OCI-M1 (cell line): ENCODE data around the gene HJURP.

Experiments
- DNase-seq: peaks from one replicate; lab custom pipeline; 2025; lab: John Stamatoyannopoulos, UW

The HJURP gene

GRCh38 chr2:233831011-233831721 is 23.2 kb downstream of the HJURP start:
- no peak for DNase-seq

DNA sequence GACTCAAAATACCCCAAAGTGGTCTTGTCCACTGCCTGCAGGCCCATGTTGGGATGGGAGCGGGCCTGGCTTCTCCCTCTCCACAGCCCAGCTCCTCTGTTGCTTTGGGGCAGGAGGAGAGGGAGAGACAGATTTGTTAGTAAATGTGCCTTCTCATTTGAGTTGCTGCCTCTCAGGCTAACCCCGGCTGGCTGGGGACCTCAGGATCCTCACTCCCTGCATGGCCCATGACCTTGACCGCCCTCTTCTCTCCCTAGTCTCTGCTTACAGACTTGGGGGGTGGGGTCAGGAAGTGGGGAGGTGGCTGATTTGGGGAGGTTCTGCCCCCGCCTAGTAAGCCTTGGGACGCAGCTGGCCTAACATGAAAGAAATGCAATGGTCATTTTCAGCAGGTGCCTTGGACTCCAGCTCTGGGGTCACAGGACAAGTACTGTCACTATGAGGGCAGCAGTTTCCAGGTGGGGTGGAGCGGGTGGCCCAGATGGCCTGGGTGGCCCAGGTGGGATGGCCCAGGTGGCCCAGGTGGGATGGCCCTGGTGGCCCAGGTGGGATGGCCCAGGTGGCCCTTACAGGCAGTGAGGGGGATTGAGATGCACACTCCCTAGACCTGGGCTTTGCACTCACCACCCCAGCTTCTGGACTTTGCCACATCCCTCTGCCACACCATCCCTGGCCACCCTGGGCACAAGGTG is 24.1 kb downstream of the HJURP start:
- no peak for DNase-seq

DNA sequence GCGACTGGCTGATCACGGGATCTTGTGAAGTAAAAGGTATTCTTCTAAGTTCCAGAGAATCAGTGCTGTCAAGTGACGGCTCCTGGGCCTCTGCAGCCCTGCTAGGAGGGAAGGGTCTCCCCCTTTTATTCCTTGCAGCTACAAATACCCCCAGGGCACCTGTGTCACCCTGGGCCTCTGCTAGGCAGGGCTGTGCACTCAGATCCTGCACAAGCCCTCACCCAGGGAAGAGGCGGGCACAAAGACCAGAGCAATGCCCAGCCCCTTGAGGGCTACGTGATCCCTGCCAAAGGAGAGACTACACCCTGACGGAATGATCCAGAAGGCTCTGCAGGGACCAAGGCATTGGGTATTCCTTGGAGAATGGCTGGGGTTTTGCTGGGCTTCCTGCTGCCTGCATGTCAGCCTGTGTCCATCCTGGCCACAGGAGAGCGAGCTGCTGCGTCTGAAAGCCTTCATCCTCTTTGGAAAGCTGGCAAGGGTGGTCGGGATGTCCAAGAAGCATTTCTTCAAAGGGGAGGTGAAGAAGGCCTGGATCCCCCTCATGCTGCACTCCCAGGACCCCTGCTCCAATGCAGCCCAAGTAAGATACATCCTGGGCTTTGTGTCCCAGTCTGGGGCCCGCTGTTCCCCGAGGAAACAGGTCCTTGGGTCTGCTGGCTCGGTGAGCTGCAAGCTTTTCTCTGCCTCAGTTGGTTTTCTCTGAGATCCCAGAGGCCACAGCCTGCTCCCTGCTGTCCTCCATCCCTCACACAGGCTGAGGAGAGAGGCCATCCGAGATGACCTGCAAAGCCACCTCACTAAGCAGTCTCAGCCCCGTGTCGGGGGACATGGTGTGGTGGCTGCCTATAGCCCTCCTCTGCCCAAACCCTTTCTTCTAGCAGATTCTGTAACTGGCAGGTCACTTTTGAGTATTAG is 24.9 kb downstream of the HJURP start:
- no peak for DNase-seq

DNA sequence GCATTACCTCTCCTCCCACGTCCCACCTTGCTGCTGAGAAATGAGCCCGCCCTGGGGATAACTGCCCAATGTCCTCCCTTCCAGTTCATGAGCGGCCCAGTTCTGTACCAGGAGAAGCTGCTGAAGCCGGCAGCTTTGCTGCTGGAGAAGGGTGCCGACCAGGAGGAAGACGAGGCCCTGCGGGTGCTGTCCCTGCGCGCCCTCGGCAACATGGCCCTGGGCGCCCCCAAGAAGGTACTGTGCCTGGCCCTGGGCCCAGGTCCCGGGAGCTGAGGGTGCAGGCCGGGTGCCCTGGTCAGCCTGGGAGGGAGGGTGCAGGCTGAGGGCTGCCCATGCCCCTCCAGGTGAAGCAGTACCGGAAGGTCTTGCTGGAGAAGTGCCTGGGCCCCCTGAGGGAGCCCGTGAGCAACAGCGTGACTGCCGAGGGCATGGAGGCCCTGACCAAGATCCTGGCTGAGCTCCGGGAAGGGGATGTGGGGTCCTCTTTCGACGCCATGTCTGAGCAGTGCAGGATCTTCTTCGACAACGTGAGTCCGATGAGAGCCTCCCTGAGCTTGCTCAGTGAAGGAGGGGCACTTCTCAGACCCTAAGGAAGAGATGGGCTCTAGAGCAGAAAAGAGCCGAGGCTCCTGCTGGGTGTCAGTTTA is 25.7 kb downstream of the HJURP start:
- DNase-seq = no peak

DNA sequence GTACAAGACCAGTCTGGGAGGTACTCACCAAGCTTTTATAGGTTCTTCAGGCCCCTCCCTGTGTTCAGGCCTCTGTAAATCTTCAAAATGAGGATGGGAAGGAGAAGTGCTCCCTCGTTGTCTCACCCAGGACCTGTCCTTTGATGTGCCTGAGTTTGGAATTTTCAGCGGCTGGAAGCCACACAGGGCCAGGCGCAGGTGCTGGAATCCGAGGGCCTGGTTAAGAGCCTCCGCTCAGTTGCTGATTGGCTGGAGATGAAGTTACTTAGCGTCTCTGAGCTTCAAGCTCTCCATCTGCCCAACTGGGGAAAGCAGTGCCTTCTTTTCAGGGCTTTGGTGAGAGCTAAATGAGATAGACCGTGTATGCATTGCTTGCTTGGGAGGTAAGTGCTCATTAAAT is 30.0 kb downstream of the HJURP start:
- DNase-seq = no peak

- no peak for DNase-seq
These were observed 30.6 kb downstream of the HJURP start for GRCh38 chr2:233823731-233824121.

DNA sequence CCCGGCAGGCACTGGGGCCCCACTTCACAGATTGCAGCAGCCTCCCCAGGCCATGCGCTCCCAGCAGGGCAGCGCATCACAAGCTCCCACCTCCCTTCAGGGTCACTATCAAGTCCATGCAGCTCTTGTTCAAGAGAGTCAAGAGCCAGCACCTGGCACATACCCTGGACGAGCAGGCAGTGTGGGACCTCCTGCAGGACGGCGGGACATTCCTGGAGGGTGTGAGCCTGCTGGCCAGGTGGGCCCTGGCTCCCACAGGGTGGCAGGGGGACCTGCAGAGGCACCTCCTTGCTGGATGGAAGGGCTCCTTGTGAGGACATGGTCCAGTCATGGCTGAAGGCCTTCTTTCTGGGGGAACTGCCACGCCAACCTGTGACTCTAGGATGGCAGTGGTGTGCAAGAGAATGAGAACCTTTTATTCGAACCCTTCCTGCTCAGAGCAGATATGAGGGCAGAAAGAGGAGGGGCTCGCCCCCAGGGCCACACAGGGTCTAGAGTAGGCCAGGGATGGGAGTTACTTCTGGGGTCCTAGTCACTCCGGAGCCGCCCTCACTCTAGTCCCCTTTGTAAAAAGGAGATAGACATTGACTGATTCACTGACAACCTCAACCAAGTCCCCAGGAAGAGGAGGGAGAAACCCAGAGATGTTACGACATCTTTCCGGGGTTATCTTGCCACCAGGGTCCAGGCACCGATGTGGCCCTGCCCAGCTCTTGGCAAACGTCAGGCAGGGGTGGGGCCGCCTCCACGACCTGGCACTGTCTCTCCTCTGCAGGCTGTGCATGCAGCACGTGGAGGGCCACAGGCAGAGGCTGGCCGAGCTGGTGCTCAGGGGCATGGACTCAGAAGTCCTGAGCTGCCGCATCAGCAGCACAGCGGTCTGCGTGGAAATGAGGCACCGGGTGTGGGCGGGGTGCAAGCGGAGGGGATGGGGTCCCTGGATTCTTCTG is 31.3 kb downstream of the HJURP start:
- DNase-seq = no peak

DNA sequence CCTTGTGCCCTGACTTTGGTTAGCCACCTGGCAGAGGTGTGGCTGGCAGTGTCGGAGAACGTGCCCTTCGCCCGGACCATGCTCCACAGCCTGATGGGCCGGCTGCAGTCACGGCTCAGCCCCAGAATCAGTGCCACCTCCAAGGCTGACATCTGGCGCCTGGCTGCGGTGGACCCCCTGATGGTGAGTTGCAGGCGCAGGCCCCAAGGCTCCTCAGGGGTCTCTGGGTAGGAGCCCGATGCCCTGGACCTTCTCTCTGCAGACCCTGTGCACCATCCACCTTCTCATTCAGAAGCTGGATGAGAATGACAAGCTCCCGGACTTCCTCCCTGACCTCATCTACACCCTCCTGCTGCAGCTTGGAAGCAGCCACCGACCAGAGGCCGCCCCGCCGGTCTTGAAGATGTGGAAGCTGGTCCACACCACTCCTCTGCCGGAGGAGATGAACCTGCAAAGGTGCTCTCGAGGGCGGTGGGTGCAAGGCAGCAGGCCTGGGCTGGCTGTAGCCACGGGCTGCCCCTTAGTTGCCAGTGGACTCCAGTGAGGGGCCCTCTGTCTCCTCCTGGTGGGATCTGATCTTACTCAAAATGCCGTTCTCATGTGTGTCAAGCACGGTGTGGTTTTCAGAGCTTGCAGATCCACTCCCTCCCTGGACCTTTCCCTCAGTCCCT is 32.1 kb downstream of the HJURP start:
- DNase-seq = no peak

- DNase-seq = no peak
These were observed 32.6 kb downstream of the HJURP start for GRCh38 chr2:233821709-233822100.

DNA sequence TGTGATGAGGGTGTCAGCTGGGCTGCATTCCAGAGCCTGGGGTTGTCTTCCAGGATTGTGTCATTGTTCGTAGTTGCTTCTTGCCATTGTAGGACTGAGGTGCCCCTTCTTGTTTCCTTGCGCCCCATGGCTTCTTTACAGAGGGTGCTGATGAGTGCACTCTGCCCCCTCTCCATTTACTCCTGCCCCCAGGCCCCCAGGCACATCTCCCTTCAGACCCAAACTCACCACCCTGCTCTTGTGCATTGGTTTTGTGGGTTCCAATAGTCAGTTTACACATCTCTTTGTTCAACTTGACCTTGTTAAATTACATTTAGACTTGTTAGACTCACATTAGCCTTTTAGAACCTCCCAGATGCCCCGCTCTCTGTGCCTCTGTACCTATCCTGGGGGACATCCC is 33.1 kb downstream of the HJURP start:
- no peak for DNase-seq

DNA sequence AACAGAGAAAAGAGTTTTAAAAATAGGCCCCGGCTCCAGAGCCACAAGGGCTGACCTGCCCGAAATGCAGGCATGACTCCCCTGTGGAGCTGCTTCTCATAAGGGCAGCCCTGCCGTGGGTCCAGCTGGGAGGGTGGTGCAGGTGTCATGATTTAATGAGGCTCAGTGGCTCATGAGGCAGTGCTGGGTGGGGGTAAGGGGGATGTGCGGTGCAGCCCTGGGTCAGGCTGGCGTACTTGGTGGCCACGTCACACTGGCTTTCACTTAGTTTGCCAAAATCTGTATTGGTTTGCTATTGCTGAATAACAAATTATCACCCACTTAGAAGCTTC is 33.6 kb downstream of the HJURP start:
- DNase-seq = no peak

DNA sequence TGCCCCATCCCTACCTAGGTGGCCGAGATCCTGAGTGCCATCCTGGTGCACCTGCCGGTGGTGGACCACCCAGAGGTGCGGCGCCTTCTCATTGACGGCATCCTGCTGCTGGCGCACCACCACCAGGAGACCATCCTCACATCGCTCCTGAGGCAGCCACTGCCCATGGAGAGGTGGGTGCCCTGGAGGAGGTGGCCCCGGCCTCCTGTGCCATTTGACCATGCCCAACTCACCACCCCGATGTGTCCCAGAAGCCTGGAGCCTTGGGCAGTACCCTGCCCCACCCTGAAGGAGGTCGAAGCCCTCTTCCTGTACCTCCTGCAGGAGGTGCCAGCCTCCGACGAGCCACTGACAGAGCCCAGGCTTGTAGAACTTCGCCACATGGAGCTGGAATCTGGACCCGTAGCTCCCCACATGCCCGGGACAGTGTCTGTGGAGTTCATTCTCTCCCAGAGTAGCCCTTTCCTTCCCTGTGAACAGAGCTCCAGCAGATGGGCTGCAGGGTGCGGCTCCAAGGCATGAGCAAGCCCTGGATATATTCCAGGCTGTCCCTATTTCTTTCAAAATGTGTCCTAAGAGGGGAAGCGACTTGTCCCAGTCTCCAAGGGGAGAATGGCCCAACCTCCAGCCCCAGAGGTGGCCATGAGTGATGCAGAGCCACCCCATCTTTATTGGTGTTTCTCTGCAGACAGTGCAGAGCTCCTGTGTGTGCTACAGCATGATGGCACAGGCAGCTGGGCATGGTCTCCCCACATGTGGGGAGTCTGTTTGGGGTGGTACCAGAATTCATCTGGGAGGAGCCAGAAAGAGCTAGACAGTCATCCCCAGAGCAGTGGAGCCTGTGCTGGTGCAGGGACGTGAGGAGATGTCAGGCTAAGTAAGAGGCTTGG is 34.2 kb downstream of the HJURP start:
- no peak for DNase-seq

GRCh38 chr2:233818639-233819621 is 35.4 kb downstream of the HJURP start:
- no peak for DNase-seq

DNA sequence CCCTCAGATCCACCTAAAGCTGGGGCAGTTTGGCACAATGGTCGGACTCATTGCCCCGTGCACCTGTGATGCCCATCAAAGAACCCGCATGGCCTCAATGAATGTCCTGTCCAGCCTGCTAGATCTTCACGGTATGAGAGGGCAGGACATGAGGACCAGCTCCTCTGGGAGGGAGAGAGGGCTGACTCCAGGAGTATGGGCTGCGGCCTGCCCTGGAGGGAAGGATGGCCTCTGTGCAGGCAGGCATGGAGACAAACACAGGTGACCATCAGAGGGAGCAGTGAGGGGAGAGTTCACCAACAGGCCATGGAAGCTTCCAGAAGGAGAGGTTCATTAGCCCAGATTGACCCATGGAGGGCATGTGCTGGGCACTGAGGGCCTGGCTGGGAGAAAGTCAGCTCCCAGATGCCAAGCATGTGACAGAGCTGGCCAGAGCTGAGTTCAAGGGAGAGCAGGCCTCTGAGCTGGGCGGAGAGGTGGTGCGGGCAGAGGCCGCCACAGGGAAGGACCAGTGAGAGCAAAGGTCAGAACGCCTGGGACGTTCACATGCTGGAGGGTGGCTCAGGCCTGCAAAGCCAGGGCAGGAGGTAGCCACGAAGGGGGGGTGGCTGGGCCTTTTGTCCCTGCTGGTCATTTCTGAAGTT is 36.2 kb downstream of the HJURP start:
- DNase-seq = no peak

DNA sequence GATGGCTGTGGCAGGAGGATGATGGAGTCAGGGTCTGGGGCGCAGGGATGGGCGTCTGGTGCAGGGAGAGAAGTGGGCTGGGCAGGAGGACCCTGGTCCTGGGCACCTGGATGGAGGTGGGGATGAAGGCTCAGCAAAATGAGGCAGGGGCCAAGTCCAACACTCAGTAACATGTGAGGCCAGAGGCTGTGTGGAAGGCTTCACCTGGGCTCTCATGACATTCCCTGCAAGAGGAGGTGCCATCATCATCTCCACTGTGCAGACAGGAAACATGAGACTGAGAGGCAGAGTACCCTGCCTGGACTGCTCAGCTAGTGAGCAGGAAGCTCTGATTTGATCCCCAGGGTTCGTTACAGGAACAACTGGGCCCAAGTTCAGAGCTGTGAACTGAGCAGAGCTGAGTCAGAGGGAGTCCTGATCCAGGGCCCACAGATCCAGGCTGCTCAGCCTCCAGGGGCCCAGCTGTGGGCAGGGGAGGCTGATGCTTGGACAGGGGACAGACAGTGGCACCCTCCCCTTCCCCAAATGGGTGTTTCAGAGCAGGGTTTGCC is 36.9 kb downstream of the HJURP start:
- no peak for DNase-seq

DNA sequence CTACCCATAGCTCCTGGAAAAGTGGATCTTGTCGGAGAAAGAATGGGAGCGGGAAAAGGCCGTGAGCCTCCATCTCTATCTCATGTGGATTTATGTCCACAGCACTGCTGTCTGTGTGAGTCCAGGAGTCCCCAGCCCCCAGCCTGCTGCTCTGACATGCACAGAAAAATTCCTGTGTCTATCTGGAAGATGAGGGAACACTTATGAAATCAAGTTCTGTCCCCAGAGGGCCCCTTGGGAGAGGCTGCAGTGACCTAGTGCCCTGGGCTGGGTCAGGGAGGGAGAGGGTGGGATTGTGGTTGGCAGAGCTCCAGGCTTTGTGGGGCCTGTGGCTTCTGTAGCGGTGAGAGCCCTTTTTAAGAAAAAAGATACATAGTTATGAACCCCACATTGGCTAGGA is 37.6 kb downstream of the HJURP start:
- no peak for DNase-seq

GRCh38 chr2:233816334-233816733 is 38.0 kb downstream of the HJURP start:
- no peak for DNase-seq

DNA sequence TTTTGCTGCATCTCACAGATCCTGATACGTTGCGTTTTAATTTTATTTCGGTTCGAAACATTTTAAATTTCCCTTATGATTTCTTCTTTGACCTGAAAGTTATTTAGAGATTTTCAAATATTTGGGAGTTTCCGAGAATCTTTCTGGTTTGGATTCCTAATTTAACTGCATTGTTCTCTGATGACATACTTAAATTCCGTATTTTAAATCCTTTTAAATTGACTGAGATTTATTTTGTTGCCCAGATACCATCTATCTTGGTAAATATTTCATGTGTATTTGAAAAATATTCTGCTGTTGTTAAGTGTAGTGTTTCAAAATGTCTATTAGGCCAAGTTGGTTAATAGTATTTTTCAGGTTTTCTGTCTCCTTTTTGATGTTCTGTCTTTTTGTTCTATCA is 38.5 kb downstream of the HJURP start:
- DNase-seq = no peak
